HUES64 (cell line): Measurements from ENCODE around the gene KRT86.
"Not testable (repeated sequence)": the region's sequence is repeated elsewhere in the genome, so short reads cannot be mapped to it uniquely, and the experiment has no call there.

ENCODE experiments used
- H3K27ac ChIP-seq: 2 replicates; pipeline ENCODE4 v1.7.0; 2013; ENCODE audit warnings: low read depth, low read length, inconsistent platforms
- H3K27me3 ChIP-seq: 2 replicates; pipeline ENCODE4 v1.6.1; 2013; ENCODE audit warnings: mild to moderate bottlenecking, low read length; ENCODE audit not compliant: insufficient read depth
- H3K36me3 ChIP-seq: 2 replicates; pipeline ENCODE4 v1.6.1; 2013; ENCODE audit warnings: mild to moderate bottlenecking, low read length; ENCODE audit not compliant: insufficient read depth
- H3K4me1 ChIP-seq: 2 replicates; pipeline ENCODE4 v1.6.1; 2013; ENCODE audit warnings: mild to moderate bottlenecking, low read length, moderate library complexity; ENCODE audit not compliant: insufficient read depth
- H3K4me3 ChIP-seq: 2 replicates; pipeline ENCODE4 v1.5.1; 2013; ENCODE audit warnings: mild to moderate bottlenecking, low read length, moderate library complexity
- H3K9ac ChIP-seq: 2 replicates; pipeline ENCODE4 v1.6.1; 2013; ENCODE audit warnings: mild to moderate bottlenecking, low read depth, low read length
- H3K9me3 ChIP-seq: 2 replicates; pipeline ENCODE4 v1.6.1; 2013; ENCODE audit warnings: low read depth, low read length; ENCODE audit not compliant: insufficient read depth
- WGBS: fragments of 150-250, 120-280 bp; methylation state at CpG from one replicate; pipeline ENCODE4 v1.1.7; 2013; ENCODE audit warnings: missing lambda C conversion rate; 5-methylcytosine and 5-hydroxymethylcytosine counted together

Gene KRT86

DNA sequence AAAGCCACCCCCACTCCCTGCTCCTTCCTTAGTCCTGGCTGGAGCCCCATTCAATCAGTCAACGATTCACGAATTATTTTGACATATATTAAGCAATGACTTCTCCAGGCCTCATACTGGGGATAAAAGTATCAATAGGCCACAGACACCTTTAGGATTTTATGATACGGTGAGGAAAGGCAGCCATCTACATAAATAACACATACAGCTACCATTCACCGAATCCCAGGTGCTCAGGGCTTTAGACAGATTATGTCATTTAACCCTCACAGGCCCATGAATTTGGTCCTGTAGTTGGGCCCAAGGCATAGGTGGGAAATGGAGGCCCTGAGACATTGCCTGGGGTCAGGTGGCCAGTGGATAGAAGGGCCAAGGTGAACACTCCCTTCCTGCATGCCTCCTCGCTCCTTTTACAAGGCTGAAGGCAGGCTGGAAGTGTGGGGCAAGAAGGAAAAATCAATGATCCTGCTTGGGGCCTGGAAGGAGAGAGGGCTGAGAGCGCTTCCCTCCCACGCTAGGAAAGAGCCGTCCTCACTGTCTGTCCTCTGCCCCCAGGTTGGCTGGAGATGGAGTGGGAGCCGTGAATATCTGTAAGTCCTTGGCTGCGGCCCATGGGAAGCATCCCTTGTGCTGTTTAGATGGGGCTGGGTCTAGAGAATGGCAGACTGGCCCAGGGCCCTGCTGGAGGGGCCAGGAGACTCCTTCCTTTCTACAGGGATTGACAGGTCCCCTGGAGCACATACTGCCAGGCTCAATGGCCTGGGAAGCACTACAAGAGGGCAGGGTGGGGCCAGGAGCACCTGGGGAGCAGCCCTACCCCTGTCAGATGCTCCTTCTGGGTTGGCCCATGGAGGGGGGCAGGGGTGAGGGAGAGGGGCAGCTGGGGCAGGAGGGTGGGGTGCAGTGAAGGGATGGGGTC is 26.6 kb upstream of the KRT86 start:
- H3K4me3 ChIP-seq = no peak overlapping the region
- H3K27me3 ChIP-seq = peaks cover 39% of the 10 kb centered on the region
- H3K9ac ChIP-seq = 0 out of 2 replicates have a peak overlapping the region, but pooled peaks have one; percentile 5
- H3K27ac ChIP-seq = no peak overlapping the region
- 71% methylated on average over 10 of the region's 10 CpGs for WGBS
- peaks cover 26% of the 10 kb centered on the region for H3K4me1 ChIP-seq
- H3K36me3 ChIP-seq = no peaks in the 10 kb centered on the region
- no peaks in the 10 kb centered on the region for H3K9me3 ChIP-seq

DNA sequence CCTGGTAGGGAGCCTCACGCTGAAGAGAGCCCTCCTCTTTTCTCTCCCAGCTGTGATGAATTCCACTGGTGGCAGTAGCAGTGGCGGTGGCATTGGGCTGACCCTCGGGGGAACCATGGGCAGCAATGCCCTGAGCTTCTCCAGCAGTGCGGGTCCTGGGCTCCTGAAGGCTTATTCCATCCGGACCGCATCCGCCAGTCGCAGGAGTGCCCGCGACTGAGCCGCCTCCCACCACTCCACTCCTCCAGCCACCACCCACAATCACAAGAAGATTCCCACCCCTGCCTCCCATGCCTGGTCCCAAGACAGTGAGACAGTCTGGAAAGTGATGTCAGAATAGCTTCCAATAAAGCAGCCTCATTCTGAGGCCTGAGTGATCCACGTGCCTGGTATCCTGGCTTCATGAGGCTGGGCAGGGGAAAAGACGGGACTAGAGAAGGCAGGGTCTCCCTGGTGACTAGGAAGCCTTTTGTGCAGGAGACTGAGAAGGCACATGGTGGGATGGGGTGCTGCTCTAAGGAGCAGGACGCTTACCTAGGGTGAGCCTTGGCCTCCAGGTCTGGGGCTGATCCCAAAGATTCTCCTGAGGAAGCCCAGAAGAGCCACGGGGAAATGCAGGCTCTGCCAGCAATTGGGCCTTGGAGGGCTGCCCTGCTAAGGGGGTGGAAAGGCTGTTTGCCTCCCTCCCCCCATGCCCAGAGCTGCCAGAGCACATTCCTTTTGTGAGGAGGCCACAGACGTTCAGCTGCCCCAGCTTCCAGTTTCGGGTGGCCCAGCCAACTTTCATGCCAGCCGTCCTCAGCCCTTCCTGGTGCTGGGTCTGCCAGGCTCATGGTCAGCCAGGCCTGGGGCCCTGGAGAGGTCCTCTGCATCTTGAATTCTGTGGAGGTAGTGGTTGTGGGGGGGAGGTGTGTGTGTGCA is 25.6 kb upstream of the KRT86 start:
- Histone ChIP-seq H3K36me3 (no peaks in the 10 kb centered on the region), H3K9ac (no peak overlapping the region), H3K27me3 (peaks cover 39% of the 10 kb centered on the region), H3K27ac (no peak overlapping the region), H3K4me1 (peaks cover 22% of the 10 kb centered on the region), H3K4me3 (no peak overlapping the region), H3K9me3 (no peaks in the 10 kb centered on the region)
- WGBS = 88% methylated on average over 18 of the region's 18 CpGs

DNA sequence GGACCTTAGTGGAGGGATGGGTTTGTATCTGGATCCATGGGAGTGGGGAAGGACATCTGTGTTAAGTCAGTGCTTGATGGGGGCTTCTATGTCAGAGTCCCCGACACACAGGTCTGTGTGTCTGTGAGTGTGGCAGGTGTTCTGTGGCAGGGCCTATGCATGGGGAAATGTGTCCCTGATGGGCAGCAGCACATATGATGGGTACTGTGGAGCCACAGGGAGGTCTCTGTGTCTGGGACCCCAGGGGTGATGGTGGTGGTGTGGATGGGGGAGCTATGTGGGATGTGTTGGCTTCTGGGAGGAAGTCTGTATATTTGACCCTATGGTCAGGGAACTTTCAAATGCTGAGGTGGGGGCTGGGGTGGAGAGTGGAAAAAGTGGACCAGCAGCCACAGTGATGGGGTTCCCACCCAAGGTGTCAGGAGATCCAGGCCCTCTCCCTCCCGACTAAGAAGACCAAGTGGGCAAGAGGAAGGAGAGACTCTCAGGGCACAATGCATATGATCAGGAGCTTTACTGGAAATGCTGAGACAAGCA is 24.9 kb upstream of the KRT86 start:
- Histone ChIP-seq H3K27ac (no peak overlapping the region), H3K9me3 (no peaks in the 10 kb centered on the region), H3K4me3 (peak overlapping the region; percentile 41; the same call in 1 of the 2 replicates), H3K36me3 (no peaks in the 10 kb centered on the region), H3K4me1 (peaks cover 18% of the 10 kb centered on the region), H3K9ac (no peak overlapping the region), H3K27me3 (peaks cover 39% of the 10 kb centered on the region)
- 88% methylated on average over 2 of the region's 2 CpGs for WGBS

DNA sequence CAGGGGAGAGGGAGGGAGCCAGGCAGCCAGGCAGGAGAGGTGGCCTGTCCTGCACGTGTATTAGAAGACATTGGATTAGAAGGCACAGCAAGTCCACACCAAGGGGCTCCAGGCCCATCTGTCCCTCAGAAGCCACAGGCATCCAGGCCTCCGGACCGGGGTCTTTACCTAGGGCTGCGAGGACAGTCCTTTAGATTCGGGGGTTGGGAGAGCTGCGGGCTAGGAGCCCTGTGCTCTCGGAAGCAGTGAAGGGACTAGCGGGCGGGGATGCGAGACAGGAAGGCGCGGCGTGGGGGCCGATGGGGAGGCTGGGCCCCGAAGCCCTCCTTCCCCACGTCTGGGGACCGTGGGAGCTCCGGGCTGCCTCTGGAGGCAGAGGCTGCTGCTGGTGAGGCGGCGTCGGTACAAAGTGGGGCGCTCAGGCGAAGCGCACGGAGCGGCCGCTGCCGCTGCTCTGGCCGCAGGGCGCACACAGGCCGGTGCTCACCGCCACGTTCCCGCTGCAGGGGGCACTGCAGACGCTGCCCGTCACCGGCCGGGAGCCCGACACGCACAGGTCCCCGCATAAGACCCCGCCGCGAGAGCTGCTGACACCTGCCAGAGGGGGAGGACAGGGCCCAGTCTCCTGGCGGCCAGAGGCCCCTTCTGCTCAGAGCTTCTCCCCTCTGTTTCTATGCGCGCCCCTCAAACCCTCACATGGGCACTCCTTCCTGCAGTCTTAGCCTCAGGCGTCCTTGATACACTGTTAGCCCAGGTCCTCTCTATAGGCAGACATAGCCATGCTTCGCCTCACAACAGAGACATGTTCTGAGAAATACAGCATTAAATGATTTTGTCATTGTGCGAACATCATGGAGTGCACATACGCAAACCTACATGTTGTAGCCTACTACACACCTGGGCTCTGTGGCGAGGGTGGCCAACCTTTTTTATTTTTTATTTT is 24.1 kb upstream of the KRT86 start:
- peaks cover 18% of the 10 kb centered on the region for H3K4me1 ChIP-seq
- no peak overlapping the region for H3K9ac ChIP-seq
- H3K27me3 ChIP-seq = peaks cover 44% of the 10 kb centered on the region
- 21% methylated on average over 52 of the region's 52 CpGs for WGBS
- H3K9me3 ChIP-seq = no peaks in the 10 kb centered on the region
- no peaks in the 10 kb centered on the region for H3K36me3 ChIP-seq
- H3K27ac ChIP-seq = no peak overlapping the region
- H3K4me3 ChIP-seq = peak overlapping the region; percentile 41

DNA sequence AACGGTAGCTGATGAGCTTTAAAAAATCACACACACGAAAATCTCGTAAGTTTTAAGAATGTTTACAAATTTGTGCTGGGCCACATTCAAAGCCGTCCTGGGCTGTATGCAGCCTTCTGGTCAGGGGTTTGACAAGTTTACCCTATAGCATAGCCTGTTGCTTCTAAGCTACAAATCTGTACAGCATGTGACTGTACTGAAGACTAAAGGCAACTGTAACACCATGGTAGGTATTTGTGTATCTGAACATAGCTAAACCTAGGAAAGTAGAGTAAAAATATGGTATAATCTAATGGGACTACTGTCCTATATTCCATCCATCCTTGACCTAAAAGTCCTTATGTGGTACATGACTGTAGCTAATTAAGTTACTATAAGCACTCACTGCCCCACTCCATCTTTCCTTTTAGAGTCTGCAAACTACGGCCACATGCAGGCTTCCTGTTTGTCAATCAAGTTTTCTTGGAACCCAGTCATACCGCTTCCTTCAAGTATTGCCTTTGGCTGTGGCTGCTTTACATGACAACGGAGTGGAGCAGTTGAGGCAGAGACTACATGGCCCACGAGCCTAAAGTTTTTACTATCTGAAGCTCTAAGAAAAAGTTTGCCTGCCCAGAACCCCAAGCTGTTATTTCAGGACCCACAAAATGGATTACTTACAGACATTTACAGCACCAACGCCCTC is 22.9 kb upstream of the KRT86 start:
- H3K27me3 ChIP-seq = peaks cover 56% of the 10 kb centered on the region
- 81% methylated on average over 8 of the region's 9 CpGs for WGBS
- no peaks in the 10 kb centered on the region for H3K36me3 ChIP-seq

DNA sequence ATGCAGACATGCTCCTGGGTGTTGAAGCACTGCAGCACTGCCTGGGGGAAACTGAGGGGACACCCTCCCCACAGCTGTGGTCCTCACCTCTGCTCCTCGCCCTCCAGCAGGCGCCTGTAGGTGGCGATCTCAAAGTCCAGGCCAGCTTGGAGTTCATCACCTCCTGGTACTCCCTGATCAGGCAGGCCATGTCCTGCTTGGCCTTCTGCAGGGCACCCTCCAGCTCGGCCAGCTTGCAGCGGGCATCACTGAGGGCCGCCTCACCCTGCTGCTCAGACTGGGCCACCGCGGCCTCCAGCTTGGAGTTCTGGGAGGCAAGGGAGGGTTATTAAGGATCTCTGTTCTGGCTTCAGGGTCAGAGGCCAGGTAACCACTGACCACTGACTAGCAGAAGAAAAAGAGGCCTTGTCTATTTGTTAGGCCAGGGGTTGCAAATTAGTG is 22.2 kb upstream of the KRT86 start:
- Histone ChIP-seq H3K27me3 (peaks cover 63% of the 10 kb centered on the region), H3K4me1 (peaks cover 12% of the 10 kb centered on the region)
- not testable (repeated sequence) for H3K27ac ChIP-seq, H3K9ac ChIP-seq, H3K9me3 ChIP-seq, H3K4me3 ChIP-seq, H3K36me3 ChIP-seq
- 70% methylated on average over 8 of the region's 8 CpGs for WGBS

More for the DNA sequence above, 22.9 kb upstream of the KRT86 start:
- Histone ChIP-seq H3K4me3 (no peak overlapping the region), H3K4me1 (peaks cover 18% of the 10 kb centered on the region), H3K27ac (no peak overlapping the region), H3K9ac (no peak overlapping the region), H3K9me3 (no peaks in the 10 kb centered on the region)

DNA sequence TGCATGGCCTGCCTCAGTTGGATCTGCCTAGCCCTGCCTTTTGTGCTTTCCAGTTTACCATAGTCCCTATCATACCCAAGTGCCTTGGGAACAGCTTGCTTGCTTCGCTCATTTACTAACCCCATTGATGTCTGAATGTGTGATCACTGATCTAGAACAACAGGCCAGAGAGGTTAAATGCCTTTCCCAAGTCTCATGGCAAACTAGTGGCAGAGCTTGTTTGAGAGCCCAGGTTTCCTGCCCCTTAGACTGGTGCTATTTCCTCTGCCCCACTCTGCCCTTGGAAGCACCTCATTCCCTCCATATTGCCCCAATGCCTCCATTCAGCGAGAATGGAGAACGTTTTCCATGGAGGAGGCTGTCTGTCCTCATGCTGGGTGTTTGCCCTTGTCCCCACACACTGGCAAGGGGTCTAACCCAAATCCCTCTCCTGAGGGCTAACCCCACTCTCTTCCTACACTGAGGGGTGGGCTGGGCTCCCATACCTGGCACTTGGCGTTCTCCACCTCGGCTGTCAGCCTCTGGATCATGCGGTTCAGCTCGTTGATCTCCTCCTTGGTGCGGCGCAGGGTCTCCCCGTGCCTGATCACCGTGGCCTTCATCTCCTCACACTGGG is 21.6 kb upstream of the KRT86 start:
- Histone ChIP-seq H3K9me3 (no peaks in the 10 kb centered on the region), H3K4me3 (no peak overlapping the region), H3K4me1 (peaks cover 6% of the 10 kb centered on the region; the same call in 1 of the 2 replicates), H3K27ac (no peak overlapping the region), H3K27me3 (peaks cover 68% of the 10 kb centered on the region), H3K9ac (no peak overlapping the region), H3K36me3 (no peaks in the 10 kb centered on the region)
- 95% methylated on average over 11 of the region's 11 CpGs for WGBS

DNA sequence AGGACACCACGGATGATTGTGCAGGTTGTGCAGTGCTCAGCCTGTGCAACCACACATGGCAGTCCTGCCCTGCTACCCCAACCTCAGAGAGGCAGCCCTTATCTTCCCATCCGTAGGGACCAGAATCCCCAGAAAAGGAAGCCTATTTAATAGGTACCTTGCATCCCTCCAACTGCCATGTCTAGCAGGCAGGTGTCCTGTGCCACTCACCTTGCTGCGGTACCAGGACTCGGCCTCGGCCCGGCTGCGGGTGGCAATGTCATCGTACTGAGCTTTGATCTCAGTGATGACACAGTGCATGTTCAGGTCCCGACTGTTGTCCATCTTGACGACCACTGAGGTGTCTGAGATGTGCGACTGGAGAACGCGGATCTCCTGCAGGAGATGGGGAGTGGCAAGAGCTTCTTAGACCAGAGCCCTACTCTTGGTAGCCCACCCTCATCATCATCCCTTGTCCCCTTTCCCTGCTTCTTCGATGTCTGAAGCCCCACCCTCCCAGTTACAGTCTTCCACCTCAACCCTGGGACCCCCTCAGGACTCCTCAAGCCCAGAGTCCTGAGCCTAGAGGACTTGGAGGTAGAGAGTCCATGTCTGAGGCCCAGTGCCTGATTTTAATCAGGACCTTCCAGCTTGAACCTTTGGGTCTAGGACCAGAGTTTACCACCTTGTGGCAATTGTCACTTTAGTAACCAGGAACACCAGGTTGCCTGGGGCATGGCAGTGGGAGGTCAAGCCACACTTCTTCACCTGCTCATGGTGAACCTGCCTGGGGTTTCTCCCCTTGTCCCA is 20.9 kb upstream of the KRT86 start:
- WGBS = 93% methylated on average over 14 of the region's 14 CpGs

More for the DNA sequence above, 20.9 kb upstream of the KRT86 start:
- H3K9me3 ChIP-seq = no peaks in the 10 kb centered on the region
- peaks cover 71% of the 10 kb centered on the region for H3K27me3 ChIP-seq
- no peaks in the 10 kb centered on the region for H3K36me3 ChIP-seq
- 0 out of 2 replicates have a peak, but pooled peaks cover 4% of the 10 kb centered on the region for H3K4me1 ChIP-seq
- H3K27ac ChIP-seq = no peak overlapping the region
- no peak overlapping the region for H3K4me3 ChIP-seq
- H3K9ac ChIP-seq = no peak overlapping the region
